HG03342 (cell line): ENCODE measurements around the gene PRAMEF12.
"Not testable (repeated sequence)": the region's sequence is repeated elsewhere in the genome, so short reads cannot be mapped to it uniquely, and the experiment has no call there.

Experiments
- ATAC-seq: cut with Tn5 transposase; IDR thresholded peaks from one replicate; pipeline ENCODE4 v1.9.1; 2021; ENCODE audit warnings: mild to moderate bottlenecking, moderate library complexity; ENCODE audit not compliant: unreplicated experiment

PRAMEF12 gene

GRCh38 chr1:12773438-12773837 lies at the start of gene PRAMEF12:
TSS of gene PRAMEF12 (plus strand) at chr1:12773738. CDS start at chr1:12774868, 1,130 bp downstream.
- no peak for ATAC-seq

GRCh38 chr1:12728391-12728790 lies 45.1 kb upstream of the PRAMEF12 start:
- no peak for ATAC-seq

GRCh38 chr1:12730156-12730555 lies 43.4 kb upstream of the PRAMEF12 start:
- ATAC-seq: no peak

- ATAC-seq: not testable (repeated sequence)
Observed at GRCh38 chr1:12731084-12731483, 42.5 kb upstream of the PRAMEF12 start.

- ATAC-seq: no peak
Observed at GRCh38 chr1:12734651-12735050, 38.9 kb upstream of the PRAMEF12 start.

DNA sequence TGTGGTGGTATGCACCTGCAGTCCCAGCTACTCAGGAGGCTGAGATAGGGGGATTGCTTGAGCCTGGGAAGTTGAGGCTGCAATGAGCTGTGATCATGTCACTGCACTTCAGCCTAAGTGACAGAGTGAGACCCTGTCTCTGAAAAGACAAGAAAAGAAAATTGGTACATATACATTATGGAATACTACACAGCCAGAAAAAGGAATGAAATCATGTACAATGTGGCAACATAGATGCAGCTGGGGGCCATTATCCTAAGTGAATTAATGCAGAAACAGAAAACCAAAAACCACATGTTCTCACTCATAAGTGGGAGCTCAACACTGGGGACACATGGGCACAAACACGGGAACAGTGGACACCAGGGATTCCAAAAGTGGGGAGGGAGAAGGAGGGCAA lies 34.6 kb upstream of the PRAMEF12 start:
- no peak for ATAC-seq

GRCh38 chr1:12739613-12740012 lies 33.9 kb upstream of the PRAMEF12 start:
- ATAC-seq: no peak

DNA sequence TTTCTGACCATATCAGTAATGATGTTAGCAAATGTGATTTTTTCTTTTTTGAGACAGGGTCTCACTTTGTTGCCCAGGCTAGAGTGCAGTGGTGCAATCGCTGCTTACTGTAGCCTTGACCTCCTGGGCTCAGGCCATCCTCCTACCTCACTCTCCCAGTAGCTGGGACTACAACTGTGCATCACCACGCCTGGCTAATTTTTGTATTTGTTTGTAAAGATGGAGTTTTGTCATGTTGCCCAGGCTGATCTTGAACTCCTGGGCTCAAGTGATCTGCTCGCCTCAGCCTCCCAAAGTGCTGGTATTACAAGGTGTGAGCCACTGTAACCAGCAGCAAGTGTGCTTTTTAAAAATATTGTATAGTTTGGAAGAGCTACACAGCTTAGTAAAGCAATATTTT lies 31.6 kb upstream of the PRAMEF12 start:
- no peak for ATAC-seq

DNA sequence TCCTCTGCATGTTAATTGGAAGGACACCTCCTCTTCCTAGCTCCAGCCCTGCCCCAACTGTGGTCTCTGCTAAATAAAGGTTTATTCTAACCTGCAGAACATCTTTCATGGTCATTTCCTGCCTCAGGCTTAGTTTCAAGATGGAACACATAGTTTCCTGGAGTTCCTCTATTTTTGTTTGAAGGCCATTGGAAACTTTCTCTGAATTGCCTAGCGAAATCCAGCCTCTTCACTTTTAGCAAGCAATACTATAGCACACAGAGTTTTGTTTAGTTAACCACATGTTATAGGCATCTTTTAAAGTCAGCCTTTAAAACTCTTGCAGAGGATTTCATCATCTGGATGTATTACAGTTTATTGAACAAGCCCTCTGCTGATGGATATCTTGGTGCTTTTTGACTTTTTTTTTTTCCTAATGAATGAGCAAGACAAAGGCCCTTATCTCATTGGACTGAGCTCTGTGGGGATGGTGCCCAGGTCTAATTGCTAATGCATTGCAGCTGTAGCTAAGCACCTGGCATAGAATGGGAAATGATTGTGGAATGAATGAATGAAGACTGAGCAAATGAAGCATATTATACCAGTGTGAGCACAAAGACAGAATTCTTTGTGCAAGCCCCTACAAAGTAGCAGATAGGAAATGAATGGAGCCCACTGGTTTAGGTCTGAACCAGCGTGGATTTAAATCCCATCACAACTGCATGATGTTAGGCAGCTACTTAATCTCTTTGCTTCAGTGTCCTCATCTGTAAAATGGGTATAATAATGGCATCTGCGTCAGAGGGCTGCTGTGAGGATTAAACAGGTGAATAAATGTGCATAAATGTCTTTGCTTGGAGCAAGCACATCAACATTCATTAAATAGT lies 28.2 kb upstream of the PRAMEF12 start:
- ATAC-seq: no peak

GRCh38 chr1:12745992-12746323 lies 27.6 kb upstream of the PRAMEF12 start, which contains the start of gene CFAP107:
TSS of gene CFAP107 (plus strand) at chr1:12746200. CDS start at chr1:12746431, 231 bp downstream.
- ATAC-seq: no peak

DNA sequence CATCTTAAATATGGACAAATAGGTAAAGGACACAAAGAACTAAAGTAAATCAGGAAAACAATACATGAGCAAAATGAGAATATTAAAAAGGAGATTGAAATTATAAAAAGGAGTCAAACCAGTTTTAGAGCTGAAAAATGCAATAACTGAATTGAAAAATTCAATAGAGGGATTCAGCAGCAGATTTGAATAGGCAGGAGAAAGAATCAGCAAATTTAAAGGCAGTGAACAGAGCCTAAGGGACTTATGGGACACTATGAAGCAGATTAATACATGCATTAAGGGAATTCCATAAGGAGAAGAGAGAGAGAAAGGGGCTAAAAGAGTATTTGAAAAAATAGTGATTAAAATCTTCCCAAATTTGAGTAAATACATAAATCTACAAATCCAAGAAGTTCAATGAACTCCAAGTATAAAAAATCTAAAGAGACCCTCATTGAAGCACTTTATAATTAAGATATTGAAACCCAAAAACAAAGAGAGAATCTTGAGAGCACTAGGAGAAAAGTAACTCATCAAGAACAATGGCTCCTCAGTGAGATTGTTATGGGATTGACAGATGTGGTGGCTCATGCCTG lies 24.7 kb upstream of the PRAMEF12 start:
- no peak for ATAC-seq

DNA sequence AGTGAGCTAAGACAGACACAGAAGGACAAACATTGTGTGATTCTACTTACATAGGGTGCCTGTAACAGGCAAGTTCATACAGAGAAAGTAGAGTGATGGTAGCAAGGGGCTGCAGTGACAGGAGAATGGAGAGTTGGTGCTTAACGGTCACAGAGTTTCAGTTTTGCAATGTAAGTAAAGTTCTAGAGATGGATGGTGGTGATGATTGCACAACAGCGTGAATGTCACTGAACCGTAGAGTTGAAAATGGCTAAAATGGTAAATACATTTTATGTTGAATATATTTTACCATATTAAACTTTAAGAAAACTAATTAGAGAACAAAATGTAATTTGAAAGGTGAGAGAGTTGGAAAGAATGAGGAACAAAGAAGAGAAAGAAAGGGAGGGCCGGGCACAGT lies 18.8 kb upstream of the PRAMEF12 start:
- ATAC-seq: no peak

DNA sequence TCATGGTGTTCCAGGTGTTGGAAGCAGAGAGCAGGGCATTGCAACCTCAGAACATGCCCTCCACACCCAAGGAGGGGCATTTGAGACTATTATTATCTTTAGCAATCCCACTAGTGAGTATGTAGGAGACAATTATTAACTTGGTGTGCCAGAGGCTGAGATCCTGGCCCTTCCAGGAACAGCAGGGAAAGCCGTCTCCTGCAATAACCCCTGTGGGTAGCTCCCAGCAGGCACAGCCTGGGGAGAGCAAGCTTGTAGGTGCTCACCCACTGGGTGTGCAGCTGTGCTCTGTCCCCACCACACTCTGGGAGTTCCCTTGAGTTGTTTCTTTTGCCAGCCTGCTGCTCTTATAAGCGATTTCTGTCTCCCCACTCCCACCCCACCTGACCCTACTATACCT lies 17.3 kb upstream of the PRAMEF12 start:
- ATAC-seq: no peak

DNA sequence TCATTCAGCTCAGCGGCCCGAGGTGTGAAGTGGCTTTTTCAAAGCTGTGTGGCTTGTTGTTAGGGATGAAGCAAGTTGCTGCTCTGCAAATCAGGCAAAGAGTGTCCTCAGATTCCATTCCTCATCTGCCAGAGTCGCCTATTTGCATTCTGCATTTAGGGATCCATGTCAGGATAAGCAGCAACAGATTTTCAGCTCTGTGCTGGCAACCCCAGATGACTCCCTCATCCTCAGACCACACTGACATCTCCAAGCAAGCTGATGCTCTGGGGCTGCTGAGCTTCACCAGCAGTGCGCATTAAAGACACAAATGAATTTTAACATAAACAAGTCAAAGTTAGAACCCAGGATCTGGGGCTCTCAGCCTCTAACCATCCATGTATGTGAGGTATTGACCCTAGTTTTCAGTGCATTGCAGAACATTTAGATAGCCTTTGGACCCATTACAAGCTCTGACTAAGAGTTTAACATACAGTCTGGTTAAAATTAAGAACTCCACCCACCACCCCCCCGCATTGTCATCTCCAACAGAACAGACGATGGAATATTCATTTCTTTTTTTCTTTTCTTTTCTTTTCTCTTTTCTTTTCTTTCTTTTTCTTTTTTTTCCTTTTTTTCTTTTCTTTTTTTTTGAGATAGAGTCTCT lies 16.6 kb upstream of the PRAMEF12 start:
- no peak for ATAC-seq

GRCh38 chr1:12757836-12758235 lies 15.7 kb upstream of the PRAMEF12 start:
- no peak for ATAC-seq

DNA sequence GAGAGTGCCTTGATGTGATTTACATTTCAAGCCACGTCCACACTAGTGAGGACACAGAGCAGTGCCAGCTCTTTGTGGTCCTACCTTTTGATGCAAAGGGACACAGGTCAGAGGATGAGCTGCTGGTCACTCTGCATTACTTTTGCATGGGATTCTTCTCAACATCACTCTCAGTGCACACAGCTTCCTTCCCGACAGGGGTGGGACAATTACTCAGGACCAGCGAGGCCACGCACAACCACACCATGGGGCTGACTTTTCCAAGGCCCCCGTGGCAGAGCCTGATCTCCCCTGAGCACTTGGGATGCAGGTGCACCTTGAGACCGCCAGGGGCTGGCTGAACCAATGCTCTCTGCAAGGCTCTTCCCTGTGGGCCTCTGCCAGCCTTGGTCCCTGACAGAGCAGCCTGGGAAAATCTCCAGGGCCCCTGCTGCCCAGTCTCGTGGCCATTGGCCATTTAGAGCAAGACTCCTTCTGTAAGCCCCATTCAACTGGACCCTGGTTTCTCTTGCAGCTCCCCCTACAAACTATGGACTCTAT lies 13.2 kb upstream of the PRAMEF12 start:
- ATAC-seq: no peak

GRCh38 chr1:12761781-12762180 lies 11.8 kb upstream of the PRAMEF12 start:
- ATAC-seq: no peak

DNA sequence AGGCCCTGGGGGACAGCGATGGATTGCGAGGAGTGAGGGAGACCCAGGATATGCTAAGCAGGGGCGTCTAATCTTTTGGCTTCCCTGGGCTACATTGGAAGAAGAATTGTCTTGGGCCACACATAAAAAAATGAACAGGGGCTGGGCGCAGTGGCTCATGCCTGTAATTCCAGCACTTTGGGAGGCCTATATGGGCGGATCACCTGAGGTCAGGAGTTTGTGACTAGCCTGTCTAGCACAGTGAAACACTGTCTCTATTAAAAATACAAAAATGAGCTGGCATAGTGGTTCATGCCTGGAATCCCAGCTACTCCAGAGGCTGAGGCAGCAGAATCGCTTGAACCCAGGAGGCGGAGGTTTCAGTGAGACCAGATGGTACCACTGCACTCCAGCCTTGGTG lies 10.8 kb upstream of the PRAMEF12 start:
- ATAC-seq: no peak

- ATAC-seq: no peak
Observed at GRCh38 chr1:12763479-12763878, 10.1 kb upstream of the PRAMEF12 start.

DNA sequence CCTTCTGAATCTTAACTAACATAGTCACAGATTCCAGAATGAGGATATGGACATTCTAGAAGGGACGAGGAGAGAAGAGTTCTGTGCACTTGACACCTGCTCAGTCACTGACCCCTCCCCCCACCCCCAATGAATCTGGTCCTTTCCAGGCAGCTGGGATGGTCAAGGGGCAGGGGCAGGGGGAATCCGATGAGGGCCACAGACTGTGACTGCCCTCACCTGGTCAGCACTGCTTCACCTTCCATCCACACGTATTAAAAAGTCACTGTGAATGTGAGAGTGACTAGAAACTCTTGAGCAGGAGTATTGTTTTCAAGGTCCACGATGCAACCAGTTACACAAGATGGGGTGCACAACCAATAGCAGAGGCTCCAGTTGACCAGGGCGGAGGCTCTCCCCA lies 9.5 kb upstream of the PRAMEF12 start:
- no peak for ATAC-seq

- no peak for ATAC-seq
Observed at GRCh38 chr1:12769031-12769430, 4.5 kb upstream of the PRAMEF12 start.
